Left lung (tissue), 10 donors: Measurements from ENCODE around the gene PRLR. TPM values are rescaled to one million over a fixed set of nuclear protein-coding genes. Genes with fewer than 3 reads are reported as not detected.

Source experiments
- ATAC-seq: fragments of 200-7000 bp; cut with Tn5 transposase; one replicate; pipeline ENCODE4 v1.9.1; 2020; ENCODE audit warnings: moderate library complexity
- DNase-seq, 4 donors: peaks; one replicate each; pipeline ENCODE4 v3.0.0-alpha.2; 2013 to 2020
- H3K27ac ChIP-seq, 2 donors: fragments of 200-600 bp; sonication (generic) in 1 of 2; one replicate each; pipeline versions ENCODE4 v1.5.0 to v1.8.0; 2020 to 2021
- H3K27me3 ChIP-seq, 2 donors: fragments of 200-600 bp; sonication (generic) in 1 of 2; one replicate each; pipeline versions ENCODE4 v1.5.0 to v1.8.0; 2020 to 2021
- H3K36me3 ChIP-seq, 2 donors: fragments of 200-600 bp; sonication (generic) in 1 of 2; one replicate each; pipeline versions ENCODE4 v1.5.0 to v1.8.0; 2020 to 2021
- H3K4me1 ChIP-seq, 2 donors: fragments of 200-600 bp; one replicate each; pipeline ENCODE4 v1.8.0; 2021
- H3K4me3 ChIP-seq, 2 donors: fragments of 200-600 bp; sonication (generic) in 1 of 2; one replicate each; pipeline versions ENCODE4 v1.5.0 to v1.8.0; 2020 to 2021; ENCODE audit warnings: mild to moderate bottlenecking in 1 of 2
- H3K9me3 ChIP-seq, 2 donors: fragments of 200-600 bp; sonication (generic) in 1 of 2; one replicate each; pipeline versions ENCODE4 v1.5.0 to v1.8.0; 2020 to 2021
- CTCF ChIP-seq, 2 donors: fragments of 200-600 bp; sonication (generic) in 1 of 2; IDR thresholded peaks; one replicate each; pipeline versions ENCODE4 v1.5.0 to v1.8.0; 2021; ENCODE audit warnings: antibody characterized with exemption in 2 of 2
- intact Hi-C, 2 donors: fragments of 100-400 bp; cut with DNase I; formaldehyde crosslinking; loops; one replicate each; pipeline versions ENCODE4 v1.11.2 to v1.14.2; 2022
- polyA plus RNA-seq, 6 donors: library from polyadenylated mRNA; unstranded; fragments of 120-200 nt; gene quantifications; one replicate each; pipeline ENCODE4 v1.2.1, GENCODE V29; 2013; ENCODE audit not compliant: insufficient read length in 6 of 6
- total RNA-seq, 2 donors: library from RNA; stranded (reverse); fragmentation: NEBNext Ultra II Directional; extraction: Animal tissue kit (Norgen Biotek cat#: 25700); gene quantifications; one replicate each; pipeline ENCODE4 v1.2.1, GENCODE V29; 2021
- donor health status: DM: no; HTN: yes; CAD: no.
- donor health status: DM: no; HTN: no; CAD: no.

PRLR gene
- total and polyA plus RNA-seq, 8 donors, result 0.84 to 4.1 (median 2.5) TPM

GRCh38 chr5:35237580-35238376, 7.5 kb upstream of the PRLR start:
- Histone ChIP-seq H3K4me3 (no peak overlapping the region), H3K36me3 (no peaks in the 10 kb centered on the region), H3K4me1 (no peaks in the 10 kb centered on the region), H3K27me3 (no peaks in the 10 kb centered on the region), H3K27ac (no peak overlapping the region), H3K9me3 (no peaks in the 10 kb centered on the region)
- DNase-seq (no peak), ATAC-seq (peak; percentile 70)
- TF ChIP-seq CTCF (IDR thresholded peaks at IDR 0.05), result no peak
- intact Hi-C loops, result no loop called here

- TF ChIP-seq CTCF (IDR thresholded peaks at IDR 0.05), result no peak
- intact Hi-C loops, result no loop called here
- no peaks in the 10 kb centered on the region for H3K4me1 ChIP-seq
- DNase-seq (no peak), ATAC-seq (no peak)
- no peaks in the 10 kb centered on the region for H3K36me3 ChIP-seq
- no peak overlapping the region for H3K27ac ChIP-seq
- H3K4me3 ChIP-seq, result no peak overlapping the region
- H3K27me3 ChIP-seq, result no peaks in the 10 kb centered on the region
- no peaks in the 10 kb centered on the region for H3K9me3 ChIP-seq
Observed at GRCh38 chr5:35236770-35237169, 6.5 kb upstream of the PRLR start.

GRCh38 chr5:35233601-35234000, 3.3 kb upstream of the PRLR start:
- peaks cover 8 to 13% of the 10 kb centered on the region in 2 donors for H3K4me1 ChIP-seq
- no peaks in the 10 kb centered on the region for H3K9me3 ChIP-seq
- no peak for DNase-seq
- H3K4me3 ChIP-seq, result no peak overlapping the region
- H3K27ac ChIP-seq, result no peak overlapping the region
- peaks cover 11 to 23% of the 10 kb centered on the region in 2 donors for H3K27me3 ChIP-seq
- no peak for ATAC-seq
- intact Hi-C loops, result no loop called here
- H3K36me3 ChIP-seq, result no peaks in the 10 kb centered on the region
- no peak for TF ChIP-seq CTCF (IDR thresholded peaks at IDR 0.05)

GRCh38 chr5:35233121-35233520, 2.8 kb upstream of the PRLR start:
- H3K27me3 ChIP-seq, result peaks cover 16 to 28% of the 10 kb centered on the region in 2 donors
- ATAC-seq (no peak), DNase-seq (no peak)
- H3K36me3 ChIP-seq, result no peaks in the 10 kb centered on the region
- H3K9me3 ChIP-seq, result no peaks in the 10 kb centered on the region
- no peak overlapping the region for H3K4me3 ChIP-seq
- H3K27ac ChIP-seq, result no peak overlapping the region
- TF ChIP-seq CTCF (IDR thresholded peaks at IDR 0.05), result no peak
- peaks cover 8 to 13% of the 10 kb centered on the region in 2 donors for H3K4me1 ChIP-seq
- intact Hi-C loops, result no loop called here

GRCh38 chr5:35232124-35232523, 1.8 kb upstream of the PRLR start:
- TF ChIP-seq CTCF (IDR thresholded peaks at IDR 0.05), result no peak
- ATAC-seq, result no peak
- Histone ChIP-seq H3K4me1 (peaks cover 8 to 13% of the 10 kb centered on the region in 2 donors), H3K9me3 (no peaks in the 10 kb centered on the region), H3K27me3 (peaks cover 16 to 38% of the 10 kb centered on the region in 2 donors), H3K4me3 (no peak overlapping the region), H3K36me3 (no peaks in the 10 kb centered on the region), H3K27ac (no peak overlapping the region)
- intact Hi-C loops, result no loop called here
- DNase-seq, result no peak
